22Rv1 (cell line): ENCODE data around the gene B4GALT5.

Experiments
- H3K27ac ChIP-seq: fragments of 450-650 bp; 2 replicates; pipeline ENCODE4 v1.5.1; 2017
- CTCF ChIP-seq: fragments of 450-650 bp; IDR thresholded peaks from 2 replicates; pipeline ENCODE4 v1.5.1; 2017; ENCODE audit warnings: mild to moderate bottlenecking
- ZFX ChIP-seq: fragments of 450-650 bp; IDR thresholded peaks from 2 replicates; pipeline ENCODE4 v1.6.1; 2017; ENCODE audit warnings: antibody characterized with exemption, borderline replicate concordance

The B4GALT5 gene

GRCh38 chr20:49693435-49694171, 20.1 kb downstream of the B4GALT5 start:
- H3K27ac ChIP-seq: no peak overlapping the region
- TF ChIP-seq CTCF (no peak), ZFX (no peak)

- TF ChIP-seq ZFX (no peak), CTCF (no peak)
- H3K27ac ChIP-seq: no peak overlapping the region
Observed at GRCh38 chr20:49692941-49693340, 20.7 kb downstream of the B4GALT5 start.

- no peak overlapping the region for H3K27ac ChIP-seq
- TF ChIP-seq CTCF: no peak
- TF ChIP-seq ZFX: no peak
Observed at GRCh38 chr20:49691818-49692568, 21.7 kb downstream of the B4GALT5 start.

- H3K27ac ChIP-seq: peak overlapping the region; percentile 32
- TF ChIP-seq ZFX: no peak
- no peak for TF ChIP-seq CTCF
Observed at GRCh38 chr20:49690899-49691620, 22.6 kb downstream of the B4GALT5 start.

GRCh38 chr20:49687595-49688567, 25.8 kb downstream of the B4GALT5 start:
- no peak overlapping the region for H3K27ac ChIP-seq
- no peak for TF ChIP-seq CTCF
- TF ChIP-seq ZFX: no peak

GRCh38 chr20:49685809-49686208, 27.9 kb downstream of the B4GALT5 start:
- H3K27ac ChIP-seq: no peak overlapping the region
- no peak for TF ChIP-seq ZFX
- TF ChIP-seq CTCF: no peak
